ENCODE measurements around the gene PGM2L1.
"Not testable (repeated sequence)": the region's sequence is repeated elsewhere in the genome, so short reads cannot be mapped to it uniquely, and the experiment has no call there.

Gene PGM2L1

GRCh38 chr11:74338963-74339362 is 59.3 kb downstream of the PGM2L1 start:
- no peak for DNase-seq (ENCODE audit: low read depth, low spot score)

DNA sequence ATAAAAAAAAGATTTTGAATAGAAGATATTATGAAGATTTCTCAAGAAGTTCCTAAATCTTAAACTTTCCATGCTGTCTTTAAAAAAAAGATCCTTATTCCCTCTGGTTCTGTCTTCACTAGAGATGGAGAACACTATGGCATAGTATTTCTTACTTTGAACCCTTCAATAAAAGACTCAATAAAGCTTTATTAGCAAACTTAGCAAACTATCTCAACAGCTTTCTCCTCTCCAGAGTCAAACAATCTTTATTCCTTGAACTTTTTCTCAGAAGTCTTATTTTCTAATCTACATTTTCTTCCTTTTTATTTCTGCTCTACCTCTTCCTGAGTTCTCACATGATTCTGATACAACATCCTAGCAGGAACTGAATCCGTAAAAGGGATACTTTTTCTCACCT is 65.0 kb downstream of the PGM2L1 start:
- no peak for DNase-seq (ENCODE audit: low read depth, low spot score)

GRCh38 chr11:74332291-74332690 is 65.9 kb downstream of the PGM2L1 start:
- DNase-seq (ENCODE audit: low read depth, low spot score): no peak

DNA sequence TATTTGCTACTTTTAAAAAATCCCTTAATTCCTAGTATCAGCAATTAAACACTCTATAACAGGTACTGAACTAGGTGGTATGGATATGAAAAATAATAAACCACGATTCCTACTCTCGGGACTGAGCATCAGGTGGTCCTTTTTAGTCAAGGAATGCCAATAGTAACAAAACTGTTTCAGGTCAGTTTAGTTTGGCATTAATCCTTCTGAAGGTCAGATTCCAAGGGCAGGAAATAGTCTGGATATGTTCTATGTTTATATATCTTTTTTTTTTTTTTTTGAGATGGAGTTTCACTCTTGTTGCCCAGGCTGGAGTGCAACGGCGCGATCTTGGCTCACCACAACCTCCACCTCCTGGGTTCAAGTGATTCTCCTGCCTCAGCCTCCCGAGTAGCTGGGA is 67.2 kb downstream of the PGM2L1 start:
- not testable (repeated sequence) for DNase-seq (ENCODE audit: low read depth, low spot score)

DNA sequence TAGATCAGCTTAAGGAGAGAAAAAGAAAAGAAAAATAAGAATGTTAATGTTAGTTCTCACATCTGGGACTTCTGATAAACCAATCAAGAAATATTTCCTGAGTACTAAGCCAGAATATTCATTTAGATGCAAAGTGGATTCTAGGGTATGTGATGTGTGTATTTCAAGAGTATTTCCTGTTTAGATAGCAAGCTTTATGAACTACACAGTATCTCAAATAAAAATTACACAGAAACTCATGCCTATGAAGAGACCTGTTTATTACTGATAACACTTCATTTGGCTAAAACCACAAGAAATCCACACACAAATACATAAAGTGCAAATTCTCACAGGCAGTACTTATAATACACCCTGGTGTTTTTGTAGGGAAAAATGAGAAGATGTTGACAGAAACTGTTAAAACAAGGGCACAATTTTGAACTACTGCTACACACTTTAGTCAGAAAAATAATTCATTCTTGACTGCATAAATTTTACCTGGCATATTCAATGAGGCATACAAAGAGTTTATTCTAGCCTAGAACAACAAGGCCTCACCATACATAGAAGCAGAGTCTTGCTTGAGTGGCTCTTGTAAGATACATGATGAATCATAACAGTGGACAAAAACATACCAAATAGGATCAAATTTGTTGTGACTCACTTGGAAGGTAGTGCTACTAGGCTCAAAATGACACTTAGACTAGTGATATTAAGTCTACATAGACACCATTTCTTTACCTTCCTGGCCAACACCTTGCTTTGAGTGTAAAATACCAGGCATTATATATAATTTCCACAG is 68.0 kb downstream of the PGM2L1 start:
- no peak for DNase-seq (ENCODE audit: low read depth, low spot score)

DNA sequence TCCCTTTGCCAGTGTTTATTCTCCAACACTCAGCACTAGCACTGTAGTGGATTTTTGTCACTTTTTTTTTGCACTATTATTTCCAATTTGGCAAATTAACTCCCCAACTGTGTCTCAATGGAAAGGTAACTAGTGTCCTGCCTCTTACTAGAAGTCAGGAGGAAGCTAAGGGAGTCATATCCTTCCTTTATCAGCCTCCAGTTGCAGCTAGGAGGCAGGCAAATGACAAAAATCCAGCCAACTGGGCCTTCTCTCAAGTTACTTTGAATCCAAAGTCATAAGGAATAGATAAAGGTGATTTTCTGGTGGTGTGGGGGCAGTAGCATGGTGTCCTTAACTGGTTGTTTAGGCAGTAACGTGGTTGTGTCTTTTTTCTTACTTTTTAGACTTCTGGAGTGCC is 71.2 kb downstream of the PGM2L1 start:
- DNase-seq (ENCODE audit: low read depth, low spot score): no peak

GRCh38 chr11:74326665-74327064 is 71.6 kb downstream of the PGM2L1 start:
- no peak for DNase-seq (ENCODE audit: low read depth, low spot score)

GRCh38 chr11:74325649-74326645 is 72.3 kb downstream of the PGM2L1 start:
- no peak for DNase-seq (ENCODE audit: low read depth, low spot score)

- no peak for DNase-seq (ENCODE audit: low read depth, low spot score)
Measured at GRCh38 chr11:74322667-74323066, 75.6 kb downstream of the PGM2L1 start.

DNA sequence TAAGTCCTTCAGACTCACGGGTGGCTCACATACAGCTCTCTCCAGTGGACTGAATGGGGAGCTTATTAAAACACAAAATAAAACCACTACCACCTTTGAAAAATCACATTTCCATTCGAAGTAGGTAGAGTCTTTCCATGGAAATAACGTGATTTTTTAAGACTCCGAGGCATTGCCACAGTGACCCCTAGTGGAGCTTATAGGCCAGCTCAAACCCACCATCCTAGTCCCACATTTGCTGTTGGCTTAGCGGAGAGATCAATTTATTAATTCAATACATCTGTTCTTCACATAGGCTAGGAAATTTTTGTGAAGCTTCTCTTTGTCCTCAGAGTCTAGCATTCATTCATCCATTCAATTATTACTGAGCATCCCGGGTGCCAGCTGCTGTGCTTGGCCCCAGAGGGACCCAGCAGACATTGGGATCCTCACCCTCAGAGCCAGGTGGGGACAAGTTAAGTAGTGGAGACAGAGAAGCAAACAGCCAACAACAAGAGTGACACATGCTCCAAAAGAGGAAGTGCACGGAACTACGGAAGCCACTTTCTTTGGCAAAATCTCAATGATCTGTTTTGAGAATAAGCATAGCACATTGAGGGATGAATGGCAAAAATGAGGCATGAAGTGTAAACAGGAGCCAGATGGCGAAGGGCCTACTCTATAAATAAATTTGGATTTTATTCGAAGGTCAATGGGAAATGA is 76.6 kb downstream of the PGM2L1 start:
- DNase-seq (ENCODE audit: low read depth, low spot score): no peak

GRCh38 chr11:74320538-74320937 is 77.7 kb downstream of the PGM2L1 start:
- no peak for DNase-seq (ENCODE audit: low read depth, low spot score)

- peak; percentile 72 for DNase-seq (ENCODE audit: low read depth, low spot score)
Measured at GRCh38 chr11:74319139-74319816, 79.0 kb downstream of the PGM2L1 start.

DNA sequence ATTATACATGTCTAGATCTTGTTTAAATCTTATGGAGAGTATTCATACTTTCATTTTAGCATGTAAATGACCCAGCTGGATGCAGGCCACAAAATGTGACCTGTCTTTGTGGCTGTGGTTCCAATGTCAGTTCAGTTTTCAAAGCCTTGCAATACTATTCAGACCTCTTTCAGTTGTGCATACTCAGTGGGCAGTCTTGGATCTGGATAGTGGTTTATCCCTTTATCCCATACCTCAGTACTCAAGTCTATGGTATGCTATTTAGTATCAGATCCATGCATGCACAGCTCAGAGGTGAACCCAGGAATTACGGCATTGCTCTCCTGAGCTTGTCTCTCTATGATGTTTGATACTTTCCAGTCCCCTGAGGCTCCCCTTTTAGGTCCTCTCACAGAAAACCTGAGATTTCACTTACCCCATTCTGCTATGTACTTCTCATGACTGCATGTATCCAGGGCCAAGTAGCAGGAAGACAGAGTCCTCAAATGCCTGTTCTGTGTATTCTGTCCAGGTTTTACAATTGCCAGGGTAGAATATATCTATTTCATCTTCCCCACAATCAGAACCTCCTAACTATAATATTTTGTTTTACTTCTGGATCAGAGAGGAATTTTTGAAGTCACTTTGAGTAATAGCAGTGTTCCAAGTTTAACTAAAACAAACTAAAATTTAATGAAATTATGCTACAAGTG is 79.8 kb downstream of the PGM2L1 start:
- no peak for DNase-seq (ENCODE audit: low read depth, low spot score)

GRCh38 chr11:74316772-74317505 is 81.3 kb downstream of the PGM2L1 start:
- no peak for DNase-seq (ENCODE audit: low read depth, low spot score)

GRCh38 chr11:74312326-74312725 is 85.9 kb downstream of the PGM2L1 start:
- no peak for DNase-seq (ENCODE audit: low read depth, low spot score)

DNA sequence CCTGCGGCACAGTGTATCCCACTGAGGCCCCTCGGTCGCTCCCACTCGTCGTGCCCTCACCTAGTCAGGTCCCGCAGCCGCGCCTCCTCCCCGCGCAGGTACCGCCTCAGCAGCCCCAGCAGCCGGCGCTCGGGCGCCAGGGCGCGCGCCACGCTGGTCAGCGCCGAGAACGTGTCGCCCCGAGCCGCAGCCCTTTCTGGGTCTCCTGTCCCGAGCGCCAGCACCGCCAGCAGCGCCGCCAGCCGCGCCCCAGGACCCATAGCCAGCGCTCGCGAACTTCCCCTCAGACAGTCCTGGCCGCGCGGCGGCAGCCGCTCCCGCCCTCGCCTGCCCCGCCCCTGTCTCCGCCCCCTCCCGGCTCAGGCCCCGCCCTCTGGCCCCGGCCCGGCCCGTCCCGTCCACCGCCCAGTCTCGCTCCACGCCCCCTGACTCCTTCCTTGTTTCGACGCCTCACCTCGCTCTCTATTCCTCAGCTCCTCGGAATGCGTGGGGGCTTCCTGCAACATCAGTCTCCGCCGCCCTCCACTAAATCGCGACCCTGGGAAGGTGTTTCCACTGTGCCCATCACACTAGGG is 86.8 kb downstream of the PGM2L1 start, which contains the start of gene P4HA3:
Gene P4HA3, minus strand, starts transcription at position 289 of the 575 bp plus-strand sequence. Its CDS starts 29 bp downstream, at position 260.
- no peak for DNase-seq (ENCODE audit: low read depth, low spot score)

- DNase-seq (ENCODE audit: low read depth, low spot score): no peak
Measured at GRCh38 chr11:74310857-74311256, 87.4 kb downstream of the PGM2L1 start.

- DNase-seq (ENCODE audit: low read depth, low spot score): no peak
Measured at GRCh38 chr11:74307434-74307833, 90.8 kb downstream of the PGM2L1 start.

- no peak for DNase-seq (ENCODE audit: low read depth, low spot score)
Measured at GRCh38 chr11:74306435-74307175, 91.6 kb downstream of the PGM2L1 start.

Measured in smooth muscle cell of the brain vasculature (primary cell).